Subcutaneous abdominal adipose tissue (tissue), 5 donors: ENCODE results near the gene MGRN1.

Experiments used
- H3K27ac ChIP-seq: one replicate; pipeline ENCODE4 v1.7.0; 2013; ENCODE audit warnings: low read depth, mild to moderate bottlenecking, inconsistent platforms, low read length, moderate library complexity
- H3K27me3 ChIP-seq, 5 donors: one replicate each; pipeline ENCODE4 v1.7.0; 2013; ENCODE audit warnings: low read length in 5 of 5, inconsistent platforms in 1 of 5; ENCODE audit not compliant: control insufficient read depth in 5 of 5, insufficient read depth in 4 of 5
- H3K36me3 ChIP-seq, 5 donors: one replicate each; pipeline ENCODE4 v1.7.0; 2013; ENCODE audit warnings: low read length in 5 of 5; ENCODE audit not compliant: control insufficient read depth in 5 of 5, insufficient read depth in 5 of 5
- H3K4me1 ChIP-seq, 5 donors: one replicate each; pipeline ENCODE4 v1.7.0; 2013; ENCODE audit warnings: low read length in 5 of 5, mild to moderate bottlenecking in 3 of 5, moderate library complexity in 1 of 5; ENCODE audit not compliant: control insufficient read depth in 5 of 5, insufficient read depth in 5 of 5
- H3K4me3 ChIP-seq, 5 donors: one replicate each; pipeline ENCODE4 v1.7.0; 2013; ENCODE audit warnings: low read length in 5 of 5, low read depth in 1 of 5
- H3K9ac ChIP-seq, 5 donors: one replicate each; pipeline ENCODE4 v1.7.0; 2013; ENCODE audit warnings: low read length in 5 of 5, mild to moderate bottlenecking in 4 of 5, moderate library complexity in 3 of 5
- H3K9me3 ChIP-seq, 5 donors: one replicate each; pipeline ENCODE4 v1.7.0; 2013; ENCODE audit warnings: low read length in 5 of 5; ENCODE audit not compliant: control insufficient read depth in 5 of 5
- donor health status: healthy.
- donor health status: healthy.
- donor health status: healthy.
- donor health status: healthy.
- donor health status: healthy.

Gene MGRN1

DNA sequence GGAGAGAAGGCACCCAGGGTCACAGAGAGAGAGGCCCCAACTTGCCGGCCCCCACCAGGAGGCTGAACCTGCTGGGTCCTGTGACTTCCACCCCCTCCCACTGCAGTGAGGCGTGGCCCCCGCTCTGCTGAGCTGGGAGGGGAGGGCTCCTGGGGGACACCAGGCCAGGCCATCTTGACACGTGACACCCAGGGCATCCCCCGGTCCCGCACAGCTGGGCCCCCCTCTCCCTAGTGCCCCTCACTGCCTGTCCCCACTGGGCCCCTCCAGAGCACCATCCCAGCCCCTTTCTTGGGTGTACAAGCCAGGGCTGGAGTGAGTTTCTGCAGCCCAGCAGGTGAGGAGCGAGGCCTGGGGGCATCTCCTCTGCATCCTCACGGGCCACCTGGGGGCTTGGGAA lies 22.3 kb upstream of the MGRN1 start:
- peaks cover 0 to 10% (median 8%) of the 10 kb centered on the region in 5 donors for H3K4me1 ChIP-seq
- no peak overlapping the region for H3K4me3 ChIP-seq
- no peaks in the 10 kb centered on the region for H3K9me3 ChIP-seq
- peaks cover 11 to 20% (median 15%) of the 10 kb centered on the region in 5 donors for H3K27me3 ChIP-seq
- H3K36me3 ChIP-seq = peaks cover 0 to 1% (median 0%) of the 10 kb centered on the region in 5 donors
- no peak overlapping the region for H3K27ac ChIP-seq
- H3K9ac ChIP-seq = no peak overlapping the region

- peaks cover 0 to 15% (median 11%) of the 10 kb centered on the region in 5 donors for H3K36me3 ChIP-seq
- H3K27ac ChIP-seq = no peak overlapping the region
- peaks cover 0 to 10% (median 8%) of the 10 kb centered on the region in 5 donors for H3K4me1 ChIP-seq
- no peak overlapping the region for H3K4me3 ChIP-seq
- H3K27me3 ChIP-seq = peaks cover 11 to 17% (median 15%) of the 10 kb centered on the region in 5 donors
- H3K9me3 ChIP-seq = no peaks in the 10 kb centered on the region
- H3K9ac ChIP-seq = no peak overlapping the region
Measured at GRCh38 chr16:4603624-4604170, 20.9 kb upstream of the MGRN1 start.

GRCh38 chr16:4604401-4604800 lies 20.2 kb upstream of the MGRN1 start:
- no peak overlapping the region for H3K9ac ChIP-seq
- H3K27me3 ChIP-seq = peaks cover 8 to 17% (median 12%) of the 10 kb centered on the region in 5 donors
- no peak overlapping the region for H3K27ac ChIP-seq
- no peaks in the 10 kb centered on the region for H3K9me3 ChIP-seq
- H3K36me3 ChIP-seq = peaks cover 0 to 21% (median 17%) of the 10 kb centered on the region in 5 donors
- peak overlapping the region in 1 of 5 donors; percentile 26 for H3K4me3 ChIP-seq
- peaks cover 0 to 10% (median 8%) of the 10 kb centered on the region in 5 donors for H3K4me1 ChIP-seq

DNA sequence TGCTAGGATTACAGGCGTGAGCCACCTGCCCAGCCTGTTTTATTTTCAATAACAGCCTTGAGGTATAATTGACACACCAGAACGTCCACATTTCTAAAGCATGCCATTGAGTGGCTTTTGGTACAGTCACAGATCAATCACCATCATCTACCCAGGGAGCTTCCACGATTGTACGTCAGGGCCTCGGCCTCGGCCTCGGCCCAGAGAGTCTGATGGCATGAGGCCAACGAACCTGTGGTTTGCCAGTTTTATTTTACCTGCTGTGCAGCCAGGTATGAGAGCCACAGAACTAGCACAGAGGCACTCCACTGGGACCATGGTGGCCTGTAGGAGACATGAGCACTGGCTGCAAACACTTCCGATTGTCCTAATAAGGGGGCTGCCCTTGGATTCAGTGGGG lies 18.3 kb upstream of the MGRN1 start:
- Histone ChIP-seq H3K27me3 (peaks cover 5 to 16% (median 11%) of the 10 kb centered on the region in 5 donors), H3K9me3 (no peaks in the 10 kb centered on the region), H3K9ac (no peak overlapping the region), H3K36me3 (peaks cover 0 to 31% (median 21%) of the 10 kb centered on the region in 5 donors), H3K27ac (no peak overlapping the region), H3K4me3 (no peak overlapping the region), H3K4me1 (peaks cover 0 to 10% (median 7%) of the 10 kb centered on the region in 5 donors)

- no peak overlapping the region for H3K4me3 ChIP-seq
- peaks cover 0 to 31% (median 21%) of the 10 kb centered on the region in 5 donors for H3K36me3 ChIP-seq
- H3K9ac ChIP-seq = no peak overlapping the region
- H3K4me1 ChIP-seq = peaks cover 2 to 20% (median 16%) of the 10 kb centered on the region in 5 donors
- no peak overlapping the region for H3K27ac ChIP-seq
- H3K9me3 ChIP-seq = no peaks in the 10 kb centered on the region
- H3K27me3 ChIP-seq = peaks cover 0 to 4% (median 0%) of the 10 kb centered on the region in 5 donors
Measured at GRCh38 chr16:4607841-4608703, 16.6 kb upstream of the MGRN1 start.

GRCh38 chr16:4608704-4608980 lies 16.0 kb upstream of the MGRN1 start:
- H3K4me3 ChIP-seq = no peak overlapping the region
- H3K27ac ChIP-seq = no peak overlapping the region
- no peak overlapping the region for H3K9ac ChIP-seq
- H3K27me3 ChIP-seq = peaks cover 0 to 4% (median 0%) of the 10 kb centered on the region in 5 donors
- peaks cover 0 to 31% (median 21%) of the 10 kb centered on the region in 5 donors for H3K36me3 ChIP-seq
- peaks cover 7 to 25% (median 21%) of the 10 kb centered on the region in 5 donors for H3K4me1 ChIP-seq
- H3K9me3 ChIP-seq = no peaks in the 10 kb centered on the region

- Histone ChIP-seq H3K4me1 (peaks cover 8 to 31% (median 26%) of the 10 kb centered on the region in 5 donors), H3K36me3 (peaks cover 0 to 31% (median 21%) of the 10 kb centered on the region in 5 donors)
Measured at GRCh38 chr16:4609200-4610010, 15.2 kb upstream of the MGRN1 start.

GRCh38 chr16:4610011-4611005 lies 14.3 kb upstream of the MGRN1 start:
- Histone ChIP-seq H3K27ac (no peak overlapping the region), H3K4me3 (no peak overlapping the region), H3K27me3 (no peaks in the 10 kb centered on the region), H3K4me1 (peaks cover 8 to 37% (median 32%) of the 10 kb centered on the region in 5 donors), H3K9me3 (no peaks in the 10 kb centered on the region), H3K36me3 (peaks cover 0 to 31% (median 21%) of the 10 kb centered on the region in 5 donors), H3K9ac (no peak overlapping the region)

More at GRCh38 chr16:4609200-4610010, 15.2 kb upstream of the MGRN1 start:
- Histone ChIP-seq H3K27me3 (no peaks in the 10 kb centered on the region), H3K27ac (no peak overlapping the region), H3K9ac (no peak overlapping the region), H3K4me3 (no peak overlapping the region), H3K9me3 (no peaks in the 10 kb centered on the region)
